Caco-2 (cell line): ENCODE measurements around the gene TBRG4. TPM values are rescaled to one million over a fixed set of nuclear protein-coding genes. Genes with fewer than 3 reads are reported as not detected.

Experiments
- BruUV-seq: library from RNA; stranded (reverse); fragments of 400-500 nt; replicated peaks from 2 replicates; lab custom pipeline; 2021; lab: Mats Ljungman, UMichigan
- CTCF ChIA-PET: fragments of 300-600 bp; sonication (Branson Sonifier 250); formaldehyde crosslinking; loops from one replicate; lab custom pipeline; 2022; ENCODE audit warnings: antibody characterized with exemption; lab: Charles Lee
- POLR2A ChIA-PET: fragments of 300-600 bp; sonication (Branson Sonifier 250); formaldehyde crosslinking; loops from one replicate; lab custom pipeline; 2022; ENCODE audit warnings: antibody characterized with exemption; lab: Charles Lee
- DNase-seq, 2 experiments: peaks; one replicate each; pipeline versions ENCODE4 v3.0.0 to v3.0.0-alpha.2; 2020 to 2022
- H3K27me3 ChIP-seq: replicated peaks from 2 replicates; pipeline ENCODE4 v1.6.0; 2011; ENCODE audit warnings: low read length; ENCODE audit not compliant: control insufficient read depth, insufficient read depth
- H3K36me3 ChIP-seq: 2 replicates; pipeline ENCODE4 v1.5.1; 2011; ENCODE audit warnings: low read length; ENCODE audit not compliant: control insufficient read depth, insufficient read depth
- H3K4me1 ChIP-seq: fragments of 250-450 bp; sonication (Bioruptor Pico); 2 replicates; pipeline ENCODE4 v1.5.1; 2020; ENCODE audit warnings: mild to moderate bottlenecking
- H3K4me3 ChIP-seq: 2 replicates; pipeline ENCODE4 v1.5.1; 2011; ENCODE audit warnings: low read depth, mild to moderate bottlenecking, control low read depth, low read length
- H3K9me3 ChIP-seq: fragments of 250-450 bp; sonication (Bioruptor Pico); 2 replicates; pipeline ENCODE4 v1.5.1; 2020; ENCODE audit warnings: mild to moderate bottlenecking, moderate library complexity
- H3K27ac Mint-ChIP-seq: one replicate; pipeline ENCODE4 v1.8.0; 2022; ENCODE audit warnings: mixed read lengths; ENCODE audit not compliant: unreplicated experiment
- H3K27me3 Mint-ChIP-seq: one replicate; pipeline ENCODE4 v1.8.0; 2022; ENCODE audit warnings: mixed read lengths; ENCODE audit not compliant: insufficient read depth, unreplicated experiment
- H3K36me3 Mint-ChIP-seq: one replicate; pipeline ENCODE4 v1.8.0; 2022; ENCODE audit warnings: mild to moderate bottlenecking, mixed read lengths; ENCODE audit not compliant: insufficient read depth, unreplicated experiment
- H3K4me1 Mint-ChIP-seq: one replicate; pipeline ENCODE4 v1.8.0; 2022; ENCODE audit warnings: low read depth, mixed read lengths; ENCODE audit not compliant: unreplicated experiment
- H3K4me3 Mint-ChIP-seq: one replicate; pipeline ENCODE4 v1.8.0; 2022; ENCODE audit warnings: mild to moderate bottlenecking, moderate library complexity, mixed read lengths; ENCODE audit not compliant: unreplicated experiment
- H3K9me3 Mint-ChIP-seq: one replicate; pipeline ENCODE4 v1.8.0; 2022; ENCODE audit warnings: mixed read lengths; ENCODE audit not compliant: unreplicated experiment
- intact Hi-C: fragments of 100-400 bp; cut with micrococcal nuclease; formaldehyde crosslinking; loops from one replicate; pipeline ENCODE4 v1.10.0; 2022; ENCODE audit not compliant: unreplicated experiment
- total RNA-seq: library from RNA; stranded (reverse); gene quantifications from 2 replicates; pipeline ENCODE4 v1.2.3, GENCODE V29; 2022
- TF ChIP-seq, protein P1 (sequence below), 2 experiments: fragments of 200-600 bp in 1 of 2; IDR thresholded peaks; 1 replicate in 1 of 2; 2 replicates in 1 of 2; pipeline versions ENCODE4 v1.5.1 to v1.8.0; 2011 to 2022; ENCODE audit warnings: antibody characterized with exemption in 1 of 2, control low read depth in 1 of 2, inconsistent platforms in 1 of 2, low read depth in 1 of 2, low read length in 1 of 2, mild to moderate bottlenecking in 1 of 2, moderate library complexity in 1 of 2; ENCODE audit not compliant: insufficient read depth in 1 of 2, severe bottlenecking in 1 of 2, unreplicated experiment in 1 of 2

Gene TBRG4
- total RNA-seq, 1 experiment from 2014 or later: 116 TPM

GRCh38 chr7:45099891-45100760 lies 11.4 kb downstream of the TBRG4 start:
- no peak overlapping the region for H3K27ac Mint-ChIP-seq

DNA sequence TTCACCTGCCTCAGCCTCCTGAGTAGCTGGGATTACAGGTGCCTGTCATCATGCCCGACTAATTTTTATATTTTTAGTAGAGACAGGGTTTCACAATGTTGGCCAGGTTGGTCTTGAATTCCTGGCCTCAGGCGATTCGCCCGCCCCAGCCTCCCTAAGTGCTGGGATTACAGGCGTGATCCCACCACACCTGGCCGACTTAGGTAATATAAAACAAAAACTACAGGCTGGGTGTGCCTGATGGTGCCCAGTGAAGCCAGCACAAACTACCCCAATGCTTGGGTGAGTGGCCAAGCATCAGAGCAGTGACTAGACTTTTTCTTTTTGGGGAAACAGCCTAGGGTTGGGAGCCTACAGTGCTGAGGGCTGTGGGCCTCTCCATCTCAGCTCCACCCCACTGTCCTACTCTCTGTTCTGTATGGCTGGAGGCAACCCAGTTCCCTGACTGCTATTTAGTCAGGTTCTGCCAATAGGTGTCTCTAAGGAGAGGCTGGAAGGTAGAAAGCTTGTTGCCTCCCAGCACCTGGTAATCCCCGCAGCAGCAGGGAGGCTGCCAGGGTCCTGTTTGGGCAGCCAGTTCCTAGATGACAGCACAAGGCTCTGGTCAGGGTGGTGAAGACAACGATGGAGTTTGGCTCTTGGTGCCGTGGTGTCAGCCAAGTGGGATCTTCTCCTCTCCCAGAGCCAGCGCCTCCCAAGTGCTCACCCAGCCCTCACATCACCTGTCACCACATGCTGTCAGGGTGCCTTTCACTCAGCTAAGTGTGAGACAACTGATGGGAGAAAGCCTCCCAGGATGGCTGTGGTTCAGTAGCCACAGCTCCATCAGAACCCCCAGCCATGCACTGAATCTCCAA lies 12.3 kb downstream of the TBRG4 start:
- H3K4me3 Mint-ChIP-seq: no peak overlapping the region
- DNase-seq: peak in 1 of 2 experiments; percentile 32
- ChIA-PET CTCF (interaction anchor here (0.9 kb wide), 1 partner anchor 126 kb away, joined by 3 read pairs; no protein-coding TSS in a partner anchor), POLR2A (interaction anchor here (0.6 to 1.0 kb wide), 2 partner anchors 12 to 302 kb away, joined by 3 read pairs; partner anchors contain the start of gene TBRG4)
- no peaks in the 10 kb centered on the region for H3K27me3 Mint-ChIP-seq
- H3K4me1 Mint-ChIP-seq: no peaks in the 10 kb centered on the region
- BruUV-seq: no TSS peak
- no peaks in the 10 kb centered on the region for H3K27me3 ChIP-seq
- H3K9me3 Mint-ChIP-seq: no peaks in the 10 kb centered on the region
- no peaks in the 10 kb centered on the region for H3K4me1 ChIP-seq
- TF ChIP-seq, protein P1, sequence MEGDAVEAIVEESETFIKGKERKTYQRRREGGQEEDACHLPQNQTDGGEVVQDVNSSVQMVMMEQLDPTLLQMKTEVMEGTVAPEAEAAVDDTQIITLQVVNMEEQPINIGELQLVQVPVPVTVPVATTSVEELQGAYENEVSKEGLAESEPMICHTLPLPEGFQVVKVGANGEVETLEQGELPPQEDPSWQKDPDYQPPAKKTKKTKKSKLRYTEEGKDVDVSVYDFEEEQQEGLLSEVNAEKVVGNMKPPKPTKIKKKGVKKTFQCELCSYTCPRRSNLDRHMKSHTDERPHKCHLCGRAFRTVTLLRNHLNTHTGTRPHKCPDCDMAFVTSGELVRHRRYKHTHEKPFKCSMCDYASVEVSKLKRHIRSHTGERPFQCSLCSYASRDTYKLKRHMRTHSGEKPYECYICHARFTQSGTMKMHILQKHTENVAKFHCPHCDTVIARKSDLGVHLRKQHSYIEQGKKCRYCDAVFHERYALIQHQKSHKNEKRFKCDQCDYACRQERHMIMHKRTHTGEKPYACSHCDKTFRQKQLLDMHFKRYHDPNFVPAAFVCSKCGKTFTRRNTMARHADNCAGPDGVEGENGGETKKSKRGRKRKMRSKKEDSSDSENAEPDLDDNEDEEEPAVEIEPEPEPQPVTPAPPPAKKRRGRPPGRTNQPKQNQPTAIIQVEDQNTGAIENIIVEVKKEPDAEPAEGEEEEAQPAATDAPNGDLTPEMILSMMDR (IDR thresholded peaks at IDR 0.05; ENCODE audit: insufficient read depth in 1 of 2, low read depth in 1 of 2, low read length in 1 of 2, severe bottlenecking in 1 of 2, unreplicated experiment in 1 of 2): peak in 1 of 2 experiments; percentile 9
- H3K4me3 ChIP-seq: no peak overlapping the region
- no peaks in the 10 kb centered on the region for H3K9me3 ChIP-seq
- peaks cover 13% of the 10 kb centered on the region for H3K36me3 ChIP-seq
- no peak overlapping the region for H3K27ac Mint-ChIP-seq
- H3K36me3 Mint-ChIP-seq: peaks cover 48% of the 10 kb centered on the region
- intact Hi-C loops: no loop called here

More at GRCh38 chr7:45099891-45100760, 11.4 kb downstream of the TBRG4 start:
- ChIA-PET CTCF (interaction anchor here (0.9 kb wide), 1 partner anchor 127 kb away, joined by 3 read pairs; no protein-coding TSS in a partner anchor), POLR2A (interaction anchor here (0.6 to 1.0 kb wide), 3 partner anchors 11 to 303 kb away, joined by 3 read pairs; partner anchors contain the start of gene TBRG4)
- no peaks in the 10 kb centered on the region for H3K27me3 ChIP-seq
- Mint-ChIP-seq H3K9me3 (no peaks in the 10 kb centered on the region), H3K4me3 (no peak overlapping the region), H3K36me3 (peaks cover 56% of the 10 kb centered on the region), H3K27me3 (no peaks in the 10 kb centered on the region), H3K4me1 (no peaks in the 10 kb centered on the region)
- intact Hi-C loops: no loop called here
- TF ChIP-seq, protein P1 (IDR thresholded peaks at IDR 0.05; ENCODE audit: insufficient read depth in 1 of 2, low read depth in 1 of 2, low read length in 1 of 2, severe bottlenecking in 1 of 2, unreplicated experiment in 1 of 2): no peak
- DNase-seq: no peak
- H3K9me3 ChIP-seq: no peaks in the 10 kb centered on the region
- no TSS peak for BruUV-seq
- H3K4me3 ChIP-seq: no peak overlapping the region
- H3K4me1 ChIP-seq: no peaks in the 10 kb centered on the region
- H3K36me3 ChIP-seq: peaks cover 17% of the 10 kb centered on the region

- Histone ChIP-seq H3K4me3 (no peak overlapping the region), H3K9me3 (no peaks in the 10 kb centered on the region), H3K36me3 (no peaks in the 10 kb centered on the region), H3K4me1 (no peaks in the 10 kb centered on the region), H3K27me3 (no peaks in the 10 kb centered on the region)
- H3K27ac Mint-ChIP-seq: no peak overlapping the region
- ChIA-PET CTCF (interaction anchor here (0.7 kb wide), 1 partner anchor 120 kb away, joined by 3 read pairs; no protein-coding TSS in a partner anchor), POLR2A (no interaction called here)
- no peak overlapping the region for H3K4me3 Mint-ChIP-seq
- TF ChIP-seq, protein P1 (IDR thresholded peaks at IDR 0.05; ENCODE audit: insufficient read depth in 1 of 2, low read depth in 1 of 2, low read length in 1 of 2, severe bottlenecking in 1 of 2, unreplicated experiment in 1 of 2): no peak
- peaks cover 6% of the 10 kb centered on the region for H3K36me3 Mint-ChIP-seq
- no peak for DNase-seq
- no TSS peak for BruUV-seq
- peaks cover 8% of the 10 kb centered on the region for H3K4me1 Mint-ChIP-seq
- peaks cover 9% of the 10 kb centered on the region for H3K9me3 Mint-ChIP-seq
- no peaks in the 10 kb centered on the region for H3K27me3 Mint-ChIP-seq
- intact Hi-C loops: no loop called here
These were observed 18.6 kb downstream of the TBRG4 start for GRCh38 chr7:45092931-45093235.
